Measurements from ENCODE around the gene FOXRED2.
"Not testable (repeated sequence)": the region's sequence is repeated elsewhere in the genome, so short reads cannot be mapped to it uniquely, and the experiment has no call there.

The FOXRED2 gene

DNA sequence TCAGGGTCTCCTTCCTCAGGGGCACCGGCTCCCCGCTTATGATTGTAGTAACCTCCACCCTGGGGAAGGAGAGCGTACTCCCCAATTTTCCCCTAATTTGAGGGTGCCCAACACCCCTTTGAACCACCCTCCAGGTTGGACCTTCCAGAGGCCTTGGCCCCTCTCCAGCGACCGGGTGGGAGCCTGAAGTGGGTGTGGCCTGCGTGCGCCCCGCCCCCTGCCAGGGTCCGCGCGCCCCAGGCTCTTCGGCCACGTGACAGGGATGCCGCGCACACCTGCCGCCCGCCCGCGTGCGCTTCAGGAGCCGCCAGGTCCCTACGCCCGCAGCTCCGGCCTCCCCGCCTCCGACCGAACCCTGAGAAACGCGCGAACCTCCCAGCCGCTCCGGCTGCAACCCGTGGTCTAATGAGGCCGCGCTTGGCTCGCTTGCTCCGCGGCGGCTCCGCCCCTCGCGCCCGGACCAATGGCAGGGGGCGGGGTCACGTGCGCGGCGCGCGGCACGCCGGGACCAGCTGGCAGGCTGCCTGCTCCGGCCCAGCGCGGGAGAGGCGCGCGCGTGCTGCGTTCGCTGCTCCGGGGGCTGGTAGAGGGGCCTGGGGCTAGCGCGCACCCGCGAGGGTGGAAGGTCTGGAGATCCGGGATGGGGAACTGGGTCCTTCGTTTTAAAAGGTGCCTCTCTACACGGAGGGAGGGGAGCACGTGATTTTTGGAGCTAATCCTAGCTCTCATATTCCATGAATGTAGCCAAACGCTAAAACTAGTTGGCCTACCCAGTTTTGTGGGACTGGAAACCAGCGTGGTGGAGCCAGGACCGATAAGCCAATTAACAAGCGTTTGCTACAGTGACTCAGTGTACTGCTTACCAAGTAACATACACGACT lies at the start of gene FOXRED2:
Gene FOXRED2, minus strand, starts transcription at position 404 of the 881 bp plus-strand sequence. CDS start 618 bp downstream, outside the sequence.
- DNase-seq (ENCODE audit: low read depth), result peak; percentile 83

- no peak for DNase-seq (ENCODE audit: low read depth)
Observed at GRCh38 chr22:36554098-36554497, 47.3 kb upstream of the FOXRED2 start.

GRCh38 chr22:36552289-36552688 lies 45.4 kb upstream of the FOXRED2 start:
- no peak for DNase-seq (ENCODE audit: low read depth)

- no peak for DNase-seq (ENCODE audit: low read depth)
Observed at GRCh38 chr22:36550701-36551495, 44.1 kb upstream of the FOXRED2 start.

DNA sequence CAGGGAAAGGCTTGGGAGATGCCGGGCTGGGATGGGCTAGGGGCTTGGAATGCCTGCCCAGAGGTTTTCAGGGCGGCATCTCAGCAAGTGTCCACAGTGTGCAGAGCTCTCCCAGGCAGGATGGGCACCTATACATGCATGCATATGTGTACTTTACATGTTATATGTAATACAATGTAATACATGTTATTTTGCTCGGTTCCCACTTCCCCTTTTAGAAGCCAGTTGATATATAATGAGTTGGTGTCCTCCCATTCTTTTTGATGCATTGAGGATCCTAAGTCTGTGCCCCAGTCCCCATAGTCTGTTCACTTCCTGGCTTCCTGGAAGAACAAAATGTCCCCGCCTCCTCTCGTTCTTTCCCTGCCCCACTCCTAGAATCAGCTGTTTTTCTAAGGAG lies 42.2 kb upstream of the FOXRED2 start:
- DNase-seq (ENCODE audit: low read depth), result no peak

- DNase-seq (ENCODE audit: low read depth), result no peak
Observed at GRCh38 chr22:36548606-36549005, 41.8 kb upstream of the FOXRED2 start.

DNA sequence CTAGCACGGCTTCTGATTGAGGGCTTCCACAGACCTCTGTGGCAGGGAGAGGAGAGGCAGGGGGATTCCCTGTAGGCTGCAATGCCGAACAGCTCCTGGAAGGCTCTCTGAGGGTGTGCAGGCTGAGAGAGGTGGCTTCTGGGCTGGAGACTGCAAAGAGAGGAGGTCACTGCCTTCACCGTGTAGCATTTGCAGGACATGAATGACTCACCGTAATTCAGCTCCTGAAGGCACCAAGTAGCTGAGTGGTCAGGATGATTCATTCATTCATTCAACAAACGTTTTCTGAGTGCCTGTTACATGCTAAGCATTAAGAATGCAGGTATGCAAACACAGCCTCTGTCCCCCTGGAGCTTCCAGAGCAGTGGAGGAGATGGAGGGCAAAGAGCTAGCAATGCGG lies 40.1 kb upstream of the FOXRED2 start:
- no peak for DNase-seq (ENCODE audit: low read depth)

GRCh38 chr22:36546092-36546804 lies 39.4 kb upstream of the FOXRED2 start:
- DNase-seq (ENCODE audit: low read depth), result no peak

GRCh38 chr22:36544107-36544620 lies 37.3 kb upstream of the FOXRED2 start:
- DNase-seq (ENCODE audit: low read depth), result no peak

DNA sequence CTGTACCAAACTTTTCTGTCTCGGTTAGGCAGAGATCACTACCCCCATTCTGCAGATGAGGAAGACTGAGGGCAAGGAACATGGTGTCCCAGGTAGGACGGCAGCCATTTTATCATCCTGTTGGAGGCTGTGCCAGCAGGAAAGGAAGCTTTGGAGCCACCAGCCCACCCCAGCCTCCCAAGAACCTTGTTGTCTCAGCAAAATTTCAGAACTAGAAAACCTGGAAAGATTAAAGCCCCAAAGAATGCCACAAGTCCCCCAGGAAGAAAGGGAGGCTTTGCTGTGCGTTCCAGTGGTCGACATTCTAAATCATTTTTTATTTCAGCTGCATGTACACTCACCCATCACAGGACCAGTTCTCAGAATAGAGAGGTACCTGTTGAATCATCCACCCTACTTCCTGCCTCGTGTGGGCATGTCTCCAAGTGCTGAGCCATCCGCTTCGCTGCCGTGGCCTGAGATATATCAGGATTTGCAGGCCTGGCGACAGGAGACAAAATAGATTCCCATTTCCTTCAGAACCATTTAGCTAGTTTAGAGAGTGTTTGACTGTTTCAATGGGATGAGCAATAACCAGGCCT lies 35.1 kb upstream of the FOXRED2 start:
- no peak for DNase-seq (ENCODE audit: low read depth)

DNA sequence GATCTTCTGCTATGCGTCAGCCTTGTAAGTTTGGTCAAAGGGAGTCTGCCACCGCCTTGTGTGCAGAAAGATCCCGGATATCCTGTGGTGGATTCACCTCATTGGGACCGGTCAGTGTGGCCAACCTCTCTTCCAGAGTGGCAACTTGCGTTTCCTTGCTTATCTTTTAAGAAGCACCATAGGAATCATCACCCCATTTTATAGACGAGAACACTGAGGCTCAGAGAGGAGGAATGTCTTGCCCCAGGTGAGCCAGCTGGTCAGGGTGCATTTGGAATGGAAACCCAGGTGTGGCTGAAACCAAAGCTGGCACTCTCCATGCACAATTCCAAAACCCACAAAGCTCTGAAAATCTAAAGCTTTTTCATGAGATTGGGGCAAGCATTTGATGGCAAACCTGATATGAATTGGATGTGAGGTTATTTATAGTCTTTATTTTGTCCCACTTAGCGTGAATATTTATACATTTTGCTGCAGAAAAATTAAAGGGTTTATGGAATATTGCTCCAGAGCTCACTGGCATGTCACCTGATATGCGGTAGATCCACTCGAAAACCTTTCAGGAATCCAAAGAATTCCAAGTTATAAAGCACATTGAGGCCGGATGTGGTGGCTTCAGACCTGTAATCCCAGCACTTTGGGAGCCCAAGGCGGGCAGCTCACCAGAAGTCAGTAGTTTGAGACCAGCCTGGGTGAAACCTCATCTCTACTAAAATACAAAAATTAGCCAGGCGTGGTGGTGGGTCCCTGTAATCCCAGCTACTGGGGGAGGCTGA lies 34.2 kb upstream of the FOXRED2 start:
- no peak for DNase-seq (ENCODE audit: low read depth)

DNA sequence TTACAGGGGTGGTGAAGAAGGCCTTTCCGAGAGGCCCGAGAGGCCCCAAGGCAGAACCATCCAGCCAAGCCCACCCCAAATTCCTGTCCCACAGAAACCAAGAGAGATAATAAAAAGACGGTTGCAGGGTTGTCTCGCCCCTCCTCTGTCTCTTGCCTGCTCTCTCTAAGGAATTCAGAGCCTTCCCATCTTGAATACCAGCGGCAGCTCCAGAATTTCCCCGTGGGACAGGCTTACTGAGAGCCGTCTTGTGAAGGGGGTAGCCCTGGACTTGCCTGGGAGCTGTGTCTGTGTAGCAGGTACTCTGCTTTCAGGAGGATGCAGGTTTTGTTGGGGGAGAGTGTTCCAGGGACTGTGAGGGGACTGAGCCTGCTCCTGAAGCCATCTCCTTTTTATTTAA lies 31.7 kb upstream of the FOXRED2 start:
- DNase-seq (ENCODE audit: low read depth), result no peak

DNA sequence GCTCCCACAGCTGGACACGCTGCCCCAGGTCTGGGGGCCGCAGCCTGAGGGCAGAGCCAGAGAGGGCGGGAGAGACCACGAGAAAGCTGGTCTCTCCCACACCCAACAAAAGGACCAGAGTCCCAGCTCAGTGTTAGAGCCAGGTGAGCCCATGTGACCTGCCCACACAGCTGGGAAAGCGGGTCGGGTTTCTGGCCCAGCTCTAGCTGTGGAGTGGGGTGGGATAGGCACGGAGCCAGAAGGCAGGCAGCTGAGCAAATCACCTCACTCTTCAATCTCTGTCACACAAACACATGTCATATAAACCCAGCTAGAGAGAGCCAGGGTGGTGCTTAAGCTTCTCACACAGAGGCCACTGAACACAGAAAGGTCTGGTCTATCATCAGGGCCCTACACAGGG lies 29.9 kb upstream of the FOXRED2 start:
- DNase-seq (ENCODE audit: low read depth), result no peak

DNA sequence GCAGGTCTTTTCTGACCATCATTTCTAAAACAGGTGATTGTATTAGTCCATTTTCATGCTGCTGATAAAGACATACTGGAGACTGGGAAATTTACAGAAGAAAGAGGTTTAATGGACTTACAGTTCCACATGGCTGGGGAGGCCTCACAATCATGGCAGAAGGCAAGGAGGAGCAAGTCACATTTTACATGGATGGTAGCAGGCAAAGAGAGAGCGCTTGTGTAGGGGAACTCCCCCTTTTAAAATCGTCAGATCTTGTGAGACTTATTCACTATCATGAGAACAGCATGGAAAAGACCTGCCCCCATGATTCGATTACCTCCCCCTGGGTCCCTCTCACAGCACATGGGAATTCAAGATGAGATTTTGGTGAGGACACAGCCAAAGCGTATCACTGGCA lies 26.5 kb upstream of the FOXRED2 start:
- DNase-seq (ENCODE audit: low read depth), result not testable (repeated sequence)

- no peak for DNase-seq (ENCODE audit: low read depth)
Observed at GRCh38 chr22:36532466-36532865, 25.6 kb upstream of the FOXRED2 start.

DNA sequence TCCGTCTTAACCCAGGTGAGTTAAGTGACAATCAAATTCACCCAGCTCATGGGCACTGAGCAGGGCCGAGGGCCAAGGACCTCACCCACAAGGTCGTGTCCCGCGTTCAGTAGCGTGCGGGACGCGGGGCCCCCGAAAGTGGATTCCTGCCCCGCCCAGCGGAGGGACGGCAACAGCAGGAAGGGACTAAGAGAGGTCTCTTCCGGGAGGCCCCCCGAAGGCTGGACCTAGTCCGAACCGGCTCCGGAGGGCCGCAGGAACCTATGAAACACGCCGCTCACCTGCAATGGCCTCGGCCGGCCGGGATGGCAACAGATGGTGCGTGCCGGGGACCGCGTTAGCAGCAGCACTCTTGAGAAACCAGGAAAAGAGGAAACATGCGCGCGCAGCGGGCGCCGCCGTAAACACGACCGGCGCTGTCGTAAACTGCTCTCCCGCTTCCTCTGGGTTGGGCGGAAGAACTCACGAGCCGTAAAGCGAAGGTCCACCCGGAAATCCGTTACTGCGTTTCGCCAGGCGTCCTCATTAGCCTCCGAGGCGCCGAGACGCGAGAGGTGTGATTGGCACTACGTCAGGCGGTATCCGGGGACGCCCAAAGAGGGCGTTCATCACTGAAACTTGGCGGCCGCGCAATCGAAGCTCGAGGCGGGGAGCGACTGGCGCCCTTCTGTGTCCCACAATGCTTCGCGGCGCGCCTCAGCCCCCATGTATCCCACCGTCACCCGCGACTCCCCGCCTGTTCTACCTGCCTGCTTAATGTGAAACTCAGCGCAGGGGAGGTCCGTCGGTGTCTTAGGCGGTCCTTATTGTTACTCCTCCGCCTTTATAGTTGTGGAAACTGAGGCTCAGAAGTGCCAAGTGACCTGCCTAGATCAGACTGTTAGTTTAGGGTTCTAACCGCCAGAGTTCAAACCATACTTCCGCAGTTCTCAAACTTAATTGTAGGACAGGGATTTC lies 22.2 kb upstream of the FOXRED2 start, which contains the start of gene EIF3D:
Gene EIF3D, minus strand, starts transcription at position 372 of the 957 bp plus-strand sequence. CDS start 3,045 bp downstream, outside the sequence.
- DNase-seq (ENCODE audit: low read depth), result peak; percentile 97

DNA sequence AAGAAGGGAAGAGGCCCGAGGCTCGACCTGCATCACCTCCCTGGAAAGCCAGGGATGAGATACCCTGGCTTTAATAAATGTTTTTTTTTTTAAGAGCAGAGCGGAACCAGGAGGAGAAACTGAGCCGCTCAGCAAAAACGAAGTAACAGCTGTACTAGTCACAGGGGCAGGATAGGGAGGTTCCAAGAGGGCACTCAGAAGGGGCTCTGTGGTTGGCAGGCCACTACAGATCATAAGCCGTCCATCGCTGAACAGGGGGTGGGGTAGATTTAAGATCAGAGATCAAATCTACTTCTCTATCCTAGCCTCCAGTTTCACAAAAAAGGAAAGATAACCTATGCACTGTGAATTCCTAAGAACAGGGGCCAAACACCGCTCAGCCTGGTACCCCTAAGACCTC lies 21.5 kb upstream of the FOXRED2 start:
- DNase-seq (ENCODE audit: low read depth), result no peak

- no peak for DNase-seq (ENCODE audit: low read depth)
Observed at GRCh38 chr22:36522662-36523061, 15.8 kb upstream of the FOXRED2 start.

- no peak for DNase-seq (ENCODE audit: low read depth)
Observed at GRCh38 chr22:36520423-36520822, 13.6 kb upstream of the FOXRED2 start.

- not testable (repeated sequence) for DNase-seq (ENCODE audit: low read depth)
Observed at GRCh38 chr22:36519906-36520305, 13.1 kb upstream of the FOXRED2 start.
